H1 (cell line): ENCODE data around the gene ZC3H11A. TPM values are rescaled to one million over a fixed set of nuclear protein-coding genes. Genes with fewer than 3 reads are reported as not detected.

Source experiments
- CTCF ChIA-PET: fragments of 300-600 bp; sonication (Branson Sonifier 250); formaldehyde crosslinking; loops from one replicate; lab custom pipeline; 2021; ENCODE audit not compliant: partially characterized antibody; lab: Charles Lee
- POLR2A ChIA-PET: fragments of 300-600 bp; sonication (Branson Sonifier 250); formaldehyde crosslinking; loops from one replicate; lab custom pipeline; 2021; ENCODE audit warnings: inconsistent platforms; ENCODE audit not compliant: partially characterized antibody; lab: Charles Lee
- DNase-seq, 2 experiments: peaks; one replicate each; pipeline versions ENCODE4 v3.0.0 to v3.0.0-alpha.2; 2010 to 2022; ENCODE audit warnings: low spot score in 2 of 2, low read depth in 1 of 2, mixed read lengths in 1 of 2
- FAIRE-seq: peaks from 2 replicates; lab custom pipeline; 2011; peaks lifted over from hg19 to GRCh38; lab: Jason Lieb, UNC
- H2AFZ ChIP-seq: 2 replicates; pipeline ENCODE4 v1.8.1; 2012; ENCODE audit warnings: low read length, inconsistent platforms
- H2AK5ac ChIP-seq: 2 replicates; pipeline ENCODE4 v1.6.1; 2013; ENCODE audit warnings: low read depth, low read length
- H2BK120ac ChIP-seq: replicated peaks from 2 replicates; pipeline ENCODE3; 2013; ENCODE audit warnings: low read depth, low read length, inconsistent platforms
- H2BK12ac ChIP-seq: 2 replicates; pipeline ENCODE4 v1.6.1; 2013; ENCODE audit warnings: low read depth, low read length
- H2BK15ac ChIP-seq: 2 replicates; pipeline ENCODE4 v1.6.1; 2013; ENCODE audit warnings: low read length
- H2BK20ac ChIP-seq: 2 replicates; pipeline ENCODE4 v1.6.1; 2013; ENCODE audit warnings: low read length
- H2BK5ac ChIP-seq: 2 replicates; pipeline ENCODE4 v1.6.1; 2013; ENCODE audit warnings: low read depth, low read length
- H3K14ac ChIP-seq: 2 replicates; pipeline ENCODE4 v1.6.1; 2013; ENCODE audit warnings: inconsistent platforms; ENCODE audit not compliant: insufficient read length
- H3K18ac ChIP-seq: 2 replicates; pipeline ENCODE4 v1.6.1; 2013; ENCODE audit warnings: low read length; ENCODE audit errors: extremely low read depth
- H3K23ac ChIP-seq: 2 replicates; pipeline ENCODE4 v1.6.1; 2013; ENCODE audit warnings: inconsistent platforms; ENCODE audit not compliant: insufficient read length
- H3K23me2 ChIP-seq: 2 replicates; pipeline ENCODE4 v1.6.1; 2013; ENCODE audit warnings: low read depth, low read length
- H3K27ac ChIP-seq: 2 replicates; pipeline ENCODE4 v1.6.1; 2011; ENCODE audit warnings: low read depth, low read length, inconsistent platforms
- H3K27me3 ChIP-seq, 4 experiments: replicated peaks in 1 of 4; 1 replicate in 1 of 4; 2 replicates in 3 of 4; pipeline versions ENCODE4 v1.6.1 to v1.8.1; 2011 to 2013; ENCODE audit warnings: low read length in 3 of 4, mild to moderate bottlenecking in 3 of 4, inconsistent platforms in 2 of 4, mixed read lengths in 2 of 4, moderate library complexity in 1 of 4; ENCODE audit not compliant: control insufficient read depth in 3 of 4, insufficient read depth in 3 of 4; ENCODE audit errors: extremely low read depth in 1 of 4
- H3K36me3 ChIP-seq, 4 experiments: 2 replicates each; pipeline versions ENCODE4 v1.6.1 to v1.8.1; 2011 to 2013; ENCODE audit warnings: mild to moderate bottlenecking in 4 of 4, low read length in 3 of 4, moderate library complexity in 2 of 4, control low read depth in 1 of 4, inconsistent platforms in 1 of 4; ENCODE audit not compliant: insufficient read depth in 4 of 4, control insufficient read depth in 2 of 4
- H3K4ac ChIP-seq: replicated peaks from 2 replicates; pipeline ENCODE3; 2013; ENCODE audit warnings: low read length, low read depth, mixed read lengths, inconsistent platforms; ENCODE audit not compliant: insufficient read length
- H3K4me1 ChIP-seq, 4 experiments: replicated peaks in 1 of 4; 1 replicate in 1 of 4; 2 replicates in 3 of 4; pipeline versions ENCODE4 v1.6.1 to v1.8.1; 2011 to 2013; ENCODE audit warnings: low read length in 3 of 4, inconsistent platforms in 2 of 4, mixed read lengths in 1 of 4; ENCODE audit not compliant: insufficient read depth in 4 of 4, control insufficient read depth in 3 of 4
- H3K4me2 ChIP-seq, 2 experiments: 2 replicates each; pipeline versions ENCODE4 v1.6.1 to v1.8.1; 2011 to 2013; ENCODE audit warnings: low read depth in 2 of 2, low read length in 2 of 2, control low read depth in 1 of 2, inconsistent platforms in 1 of 2, mild to moderate bottlenecking in 1 of 2; ENCODE audit not compliant: insufficient read depth in 1 of 2
- H3K4me3 ChIP-seq, 4 experiments: fragments of 200-600, 300-600 bp in 1 of 4; sonication (generic), shearing (Covaris generic), sonication (Bioruptor Twin) in 1 of 4; 2 replicates each; pipeline versions ENCODE4 v1.5.1 to v1.8.1; 2011 to 2016; ENCODE audit warnings: low read length in 4 of 4, low read depth in 3 of 4, control low read depth in 2 of 4, inconsistent platforms in 2 of 4, mild to moderate bottlenecking in 2 of 4, mixed read lengths in 1 of 4, moderate library complexity in 1 of 4; ENCODE audit not compliant: insufficient read depth in 2 of 4; ENCODE audit errors: extremely low read depth in 1 of 4
- H3K56ac ChIP-seq: replicated peaks from 2 replicates; pipeline ENCODE3; 2013; ENCODE audit warnings: low read depth, mild to moderate bottlenecking, mixed read lengths, low read length, inconsistent platforms; ENCODE audit not compliant: insufficient read length
- H3K79me1 ChIP-seq: 2 replicates; pipeline ENCODE4 v1.6.1; 2013; ENCODE audit warnings: low read depth, low read length, control low read depth
- H3K79me2 ChIP-seq, 2 experiments: 2 replicates each; pipeline versions ENCODE4 v1.6.1 to v1.8.1; 2012 to 2013; ENCODE audit warnings: low read length in 2 of 2, mild to moderate bottlenecking in 2 of 2, inconsistent platforms in 1 of 2; ENCODE audit not compliant: insufficient read depth in 2 of 2, control insufficient read depth in 1 of 2
- H3K9ac ChIP-seq, 4 experiments: replicated peaks in 1 of 4; 1 replicate in 1 of 4; 2 replicates in 3 of 4; pipeline versions ENCODE4 v1.6.1 to v1.8.1; 2011 to 2013; ENCODE audit warnings: low read depth in 3 of 4, low read length in 3 of 4, control low read depth in 2 of 4, mild to moderate bottlenecking in 2 of 4, moderate library complexity in 2 of 4, inconsistent platforms in 1 of 4; ENCODE audit errors: extremely low read depth in 1 of 4
- H3K9me3 ChIP-seq, 2 experiments: 2 replicates each; pipeline versions ENCODE4 v1.6.1 to v1.8.1; 2012 to 2013; ENCODE audit warnings: mild to moderate bottlenecking in 2 of 2, moderate library complexity in 2 of 2, control low read depth in 1 of 2, inconsistent platforms in 1 of 2, low read depth in 1 of 2, low read length in 1 of 2, mixed read lengths in 1 of 2; ENCODE audit not compliant: insufficient read depth in 2 of 2
- H4K20me1 ChIP-seq, 2 experiments: replicated peaks in 1 of 2; 2 replicates each; pipeline versions ENCODE3 to v1.8.1; 2011 to 2013; ENCODE audit warnings: inconsistent platforms in 2 of 2, low read length in 2 of 2, mild to moderate bottlenecking in 1 of 2; ENCODE audit not compliant: insufficient read depth in 2 of 2, control insufficient read depth in 1 of 2
- H4K5ac ChIP-seq: 2 replicates; pipeline ENCODE4 v1.6.1; 2013; ENCODE audit warnings: low read length, low read depth, mixed read lengths, inconsistent platforms; ENCODE audit not compliant: insufficient read length
- H4K8ac ChIP-seq: 2 replicates; pipeline ENCODE4 v1.8.0; 2013; ENCODE audit warnings: mild to moderate bottlenecking, moderate library complexity, low read length, inconsistent platforms; ENCODE audit not compliant: insufficient read depth; ENCODE audit errors: extremely low read depth
- H4K91ac ChIP-seq: replicated peaks from 2 replicates; pipeline ENCODE3; 2013; ENCODE audit warnings: low read length, mixed read lengths, inconsistent platforms; ENCODE audit not compliant: insufficient read length
- ASH2L ChIP-seq: fragments of 200-600, 300-600 bp; sonication (generic); IDR thresholded peaks from one replicate; pipeline ENCODE4 v1.7.1; 2017; ENCODE audit warnings: low read length
- CREB1 ChIP-seq: IDR thresholded peaks from 2 replicates; pipeline ENCODE4 v1.6.1; 2012; ENCODE audit warnings: inconsistent platforms
- HDAC2 ChIP-seq, 2 experiments: fragments of 300-600 bp in 1 of 2; sonication (generic) in 1 of 2; IDR thresholded peaks; 2 replicates each; pipeline ENCODE4 v1.6.1; 2011 to 2012; ENCODE audit warnings: low read depth in 2 of 2, low read length in 2 of 2, mild to moderate bottlenecking in 2 of 2, moderate library complexity in 2 of 2, borderline replicate concordance in 1 of 2, inconsistent platforms in 1 of 2
- HDAC6 ChIP-seq: IDR thresholded peaks from one replicate; pipeline ENCODE4 v1.7.1; 2012; ENCODE audit warnings: low read depth, mild to moderate bottlenecking, inconsistent platforms, low read length, moderate library complexity
- RBBP5 ChIP-seq: IDR thresholded peaks from 2 replicates; pipeline ENCODE4 v1.7.1; 2012; ENCODE audit warnings: low read depth, mild to moderate bottlenecking, inconsistent platforms, low read length, moderate library complexity, borderline replicate concordance
- RNF2 ChIP-seq: fragments of 200-900, 300-1000 bp; sonication (generic); IDR thresholded peaks from 2 replicates; pipeline ENCODE4 v1.7.1; 2016; ENCODE audit warnings: borderline replicate concordance, low read depth, mild to moderate bottlenecking, antibody characterized with exemption, low read length; ENCODE audit not compliant: poor library complexity, severe bottlenecking; ENCODE audit errors: missing control alignments
- SIX5 ChIP-seq: IDR thresholded peaks from 2 replicates; pipeline ENCODE4 v1.6.1; 2011; ENCODE audit warnings: mild to moderate bottlenecking, low read depth, low read length
- TAF7 ChIP-seq: optimal IDR thresholded peaks from 2 replicates; pipeline ENCODE3; 2011; ENCODE audit warnings: low read depth, mild to moderate bottlenecking, inconsistent platforms, low read length, moderate library complexity, borderline replicate concordance
- TBP ChIP-seq: IDR thresholded peaks from 2 replicates; pipeline ENCODE4 v1.6.1; 2011; ENCODE audit warnings: low read depth, low read length, improper control_type of control experiment
- WGBS, 2 experiments: shearing (Covaris generic) in 1 of 2; methylation state at CpG; one replicate each; pipeline versions ENCODE4 v1.1.6 to v1.1.7; 2013 to 2015; ENCODE audit warnings: low lambda C conversion rate in 2 of 2, mixed read lengths in 2 of 2, inconsistent platforms in 1 of 2, low coverage in 1 of 2, missing lambda C conversion rate in 1 of 2; ENCODE audit not compliant: insufficient replicate concordance in 2 of 2, insufficient coverage in 1 of 2, insufficient read length in 1 of 2; ENCODE audit errors: extremely low coverage in 1 of 2, missing lambda C conversion rate in 1 of 2; 5-methylcytosine and 5-hydroxymethylcytosine counted together
- polyA plus RNA-seq, 7 experiments: library from polyadenylated mRNA; depleted of rRNA in 3 of 7; stranded (reverse) in 5 of 7; unstranded in 2 of 7; fragments of >200 nt in 5 of 7; fragments of 200-250 nt in 2 of 7; gene quantifications; 1 replicate in 5 of 7; 2 replicates in 1 of 7; 4 replicates in 1 of 7; pipeline versions ENCODE4 v1.2.1 to v1.2.3, GENCODE V29; 2011 to 2013; ENCODE audit warnings: missing spikeins in 2 of 7, mixed read lengths in 2 of 7
- total RNA-seq: library from RNA; stranded (reverse); fragmentation: NEBNext Ultra II Directional; extraction: Animal tissue kit (Norgen Biotek cat#: 25700); gene quantifications from 2 replicates; pipeline ENCODE4 v1.2.1, GENCODE V29; 2021
- TF ChIP-seq, protein P1 (sequence below), 3 experiments: IDR thresholded peaks; 1 replicate in 2 of 3; 2 replicates in 1 of 3; pipeline versions ENCODE4 v1.5.1 to v1.6.1; 2011; ENCODE audit warnings: low read length in 3 of 3, mild to moderate bottlenecking in 3 of 3, inconsistent platforms in 2 of 3, low read depth in 1 of 3, moderate library complexity in 1 of 3; ENCODE audit not compliant: insufficient read depth in 1 of 3; ENCODE audit errors: control extremely low read depth in 1 of 3

Gene ZC3H11A
- total and polyA plus RNA-seq, 2 of the 8 experiments (the other 6 are each of a cell fraction or from before 2014, with no cell fraction given), result 37.2 to 105 TPM

DNA sequence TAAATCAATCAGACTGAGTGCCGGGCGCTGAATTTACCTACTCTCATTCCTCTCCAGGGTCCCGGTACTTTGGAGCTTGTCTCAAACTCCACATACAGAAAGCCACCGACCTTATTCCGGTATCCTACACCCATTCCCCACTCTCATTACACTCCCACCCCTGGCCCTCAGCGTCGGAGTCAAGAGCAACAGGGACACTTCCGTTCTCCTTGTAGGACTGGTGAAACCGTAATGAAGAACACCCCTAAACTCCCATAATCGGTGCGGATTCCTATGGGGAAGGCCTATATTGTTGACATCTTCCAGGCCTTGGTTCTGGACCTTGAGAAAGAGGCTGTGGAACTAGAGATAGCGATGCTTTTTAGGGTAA lies 798 bp downstream of the ZC3H11A start:
- peak overlapping the region; percentile 68 for H4K91ac ChIP-seq
- H3K14ac ChIP-seq, result no peak overlapping the region
- no peak overlapping the region for H2AFZ ChIP-seq
- no peaks in the 10 kb centered on the region for H3K27me3 ChIP-seq
- peaks cover 4 to 10% of the 10 kb centered on the region in 2 experiments; a peak in 2 of 4 replicates for H3K9me3 ChIP-seq
- H2AK5ac ChIP-seq, result peak overlapping the region; percentile 5; the same call in 1 of the 2 replicates
- H3K56ac ChIP-seq, result peak overlapping the region; percentile 85
- no peak overlapping the region for H2BK20ac ChIP-seq
- peak overlapping the region; percentile 85; the same call in 1 of the 2 replicates for H2BK12ac ChIP-seq
- no peaks in the 10 kb centered on the region for H3K23me2 ChIP-seq
- H3K9ac ChIP-seq, result peak overlapping the region; percentile 82 to 91 (median 85)
- H3K4ac ChIP-seq, result no peak overlapping the region
- peaks cover 7% of the 10 kb centered on the region for H3K79me1 ChIP-seq
- CTCF ChIA-PET, result no interaction called here
- H2BK5ac ChIP-seq, result peak overlapping the region; percentile 97
- H3K23ac ChIP-seq, result no peak overlapping the region
- H2BK15ac ChIP-seq, result no peak overlapping the region
- DNase-seq (no peak), FAIRE-seq (no peak)
- peak overlapping the region; percentile 92 for H3K18ac ChIP-seq
- no peak overlapping the region for H2BK120ac ChIP-seq
- peak overlapping the region; percentile 94 for H3K27ac ChIP-seq
- H3K79me2 ChIP-seq, result peaks cover 33 to 51% of the 10 kb centered on the region in 2 experiments
- H3K4me3 ChIP-seq, result peak overlapping the region; percentile 84 to 92 (median 86)
- peaks cover 0 to 4% (median 0%) of the 10 kb centered on the region in 4 experiments; a peak in 1 of 7 replicates for H3K4me1 ChIP-seq
- H4K20me1 ChIP-seq, result peaks cover 0 to 7% of the 10 kb centered on the region in 2 experiments
- POLR2A ChIA-PET, result interaction anchor here (0.7 to 1.5 kb wide), 11 partner anchors 8 to 487 kb away, joined by 3 to 10 read pairs (median 3); no protein-coding TSS in a partner anchor
- peak overlapping the region; percentile 78 to 84 for H3K4me2 ChIP-seq
- H4K5ac ChIP-seq, result peak overlapping the region; percentile 35
- H3K36me3 ChIP-seq, result peaks cover 0 to 27% (median 15%) of the 10 kb centered on the region in 4 experiments; a peak in 4 of 8 replicates
- peak overlapping the region; percentile 81; the same call in 1 of the 2 replicates for H4K8ac ChIP-seq
- 3 to 100% methylated on average over 1 to 12 of the region's 12 CpGs for WGBS, 2 experiments
- TF ChIP-seq RBBP5, result no peak
- TF ChIP-seq TBP, result peak; percentile 2; the same call in 1 of the 2 replicates
- TF ChIP-seq ASH2L, result peak; percentile 40
- no peak for TF ChIP-seq RNF2
- no peak for TF ChIP-seq HDAC6
- TF ChIP-seq, protein P1, sequence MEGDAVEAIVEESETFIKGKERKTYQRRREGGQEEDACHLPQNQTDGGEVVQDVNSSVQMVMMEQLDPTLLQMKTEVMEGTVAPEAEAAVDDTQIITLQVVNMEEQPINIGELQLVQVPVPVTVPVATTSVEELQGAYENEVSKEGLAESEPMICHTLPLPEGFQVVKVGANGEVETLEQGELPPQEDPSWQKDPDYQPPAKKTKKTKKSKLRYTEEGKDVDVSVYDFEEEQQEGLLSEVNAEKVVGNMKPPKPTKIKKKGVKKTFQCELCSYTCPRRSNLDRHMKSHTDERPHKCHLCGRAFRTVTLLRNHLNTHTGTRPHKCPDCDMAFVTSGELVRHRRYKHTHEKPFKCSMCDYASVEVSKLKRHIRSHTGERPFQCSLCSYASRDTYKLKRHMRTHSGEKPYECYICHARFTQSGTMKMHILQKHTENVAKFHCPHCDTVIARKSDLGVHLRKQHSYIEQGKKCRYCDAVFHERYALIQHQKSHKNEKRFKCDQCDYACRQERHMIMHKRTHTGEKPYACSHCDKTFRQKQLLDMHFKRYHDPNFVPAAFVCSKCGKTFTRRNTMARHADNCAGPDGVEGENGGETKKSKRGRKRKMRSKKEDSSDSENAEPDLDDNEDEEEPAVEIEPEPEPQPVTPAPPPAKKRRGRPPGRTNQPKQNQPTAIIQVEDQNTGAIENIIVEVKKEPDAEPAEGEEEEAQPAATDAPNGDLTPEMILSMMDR (IDR thresholded peaks at IDR 0.05; ENCODE audit: control extremely low read depth in 1 of 3, insufficient read depth in 1 of 3, low read depth in 1 of 3, low read length in 3 of 3), result no peak
- TF ChIP-seq HDAC2 (IDR thresholded peaks at IDR 0.05; ENCODE audit: borderline replicate concordance in 1 of 2, low read depth in 2 of 2, low read length in 2 of 2), result no peak
- no peak for TF ChIP-seq TAF7
- no peak for TF ChIP-seq SIX5
- TF ChIP-seq CREB1, result no peak
